HAP-1 (cell line): ENCODE measurements around the gene FSD1L.

Experiments
- DNase-seq, 2 experiments: peaks; one replicate each; pipeline ENCODE4 v3.0.0-alpha.2; 2016 to 2020; ENCODE audit warnings: low spot score in 2 of 2
- H3K27me3 ChIP-seq: fragments of 250-450 bp; sonication (Bioruptor Pico); 2 replicates; pipeline ENCODE4 v1.5.1; 2020; ENCODE audit warnings: low read depth, mild to moderate bottlenecking, moderate library complexity
- H3K36me3 ChIP-seq: fragments of 250-450 bp; sonication (Bioruptor Pico); replicated peaks from 2 replicates; pipeline ENCODE4 v1.5.1; 2020; ENCODE audit warnings: mild to moderate bottlenecking
- H3K4me1 ChIP-seq: fragments of 250-450 bp; sonication (Bioruptor Pico); 2 replicates; pipeline ENCODE4 v1.5.1; 2020; ENCODE audit warnings: mild to moderate bottlenecking
- H3K4me3 ChIP-seq: fragments of 250-450 bp; sonication (Bioruptor Pico); 2 replicates; pipeline ENCODE4 v1.5.1; 2020; ENCODE audit warnings: mild to moderate bottlenecking, moderate library complexity
- H3K9me3 ChIP-seq: fragments of 250-450 bp; sonication (Bioruptor Pico); 2 replicates; pipeline ENCODE4 v1.5.1; 2020; ENCODE audit warnings: mild to moderate bottlenecking, moderate library complexity
- in situ Hi-C: fragments of 300-500 bp; cut with MboI; formaldehyde crosslinking; loops from 3 replicates; pipeline ENCODE4 v1.14.3; 2020; ENCODE audit warnings: low sequenced_read_pairs, inconsistent platforms, mixed read lengths

The FSD1L gene

GRCh38 chr9:105479846-105480245 is 32.0 kb downstream of the FSD1L start:
- Histone ChIP-seq H3K9me3 (no peaks in the 10 kb centered on the region), H3K36me3 (peaks cover 4% of the 10 kb centered on the region; the same call in 1 of the 2 replicates), H3K4me3 (no peak overlapping the region), H3K27me3 (no peaks in the 10 kb centered on the region), H3K4me1 (no peaks in the 10 kb centered on the region)
- in situ Hi-C loops: no loop called here
- no peak for DNase-seq

- peaks cover 16% of the 10 kb centered on the region for H3K36me3 ChIP-seq
- no peaks in the 10 kb centered on the region for H3K9me3 ChIP-seq
- in situ Hi-C loops: no loop called here
- H3K4me3 ChIP-seq: no peak overlapping the region
- DNase-seq: no peak
- no peaks in the 10 kb centered on the region for H3K4me1 ChIP-seq
- H3K27me3 ChIP-seq: no peaks in the 10 kb centered on the region
These were observed 35.8 kb downstream of the FSD1L start for GRCh38 chr9:105483618-105484017.

- no peaks in the 10 kb centered on the region for H3K4me1 ChIP-seq
- in situ Hi-C loops: no loop called here
- no peak overlapping the region for H3K4me3 ChIP-seq
- no peak for DNase-seq
- H3K9me3 ChIP-seq: no peaks in the 10 kb centered on the region
- H3K27me3 ChIP-seq: no peaks in the 10 kb centered on the region
- peaks cover 16% of the 10 kb centered on the region for H3K36me3 ChIP-seq
These were observed 36.4 kb downstream of the FSD1L start for GRCh38 chr9:105484226-105484625.

- DNase-seq: no peak
- Histone ChIP-seq H3K4me1 (no peaks in the 10 kb centered on the region), H3K4me3 (no peak overlapping the region), H3K27me3 (no peaks in the 10 kb centered on the region), H3K9me3 (no peaks in the 10 kb centered on the region), H3K36me3 (peaks cover 16% of the 10 kb centered on the region)
- in situ Hi-C loops: no loop called here
These were observed 37.3 kb downstream of the FSD1L start for GRCh38 chr9:105485131-105485530.

GRCh38 chr9:105496826-105497225 is 49.0 kb downstream of the FSD1L start:
- in situ Hi-C loops: no loop called here

GRCh38 chr9:105497704-105498103 is 49.9 kb downstream of the FSD1L start:
- H3K36me3 ChIP-seq: no peaks in the 10 kb centered on the region
- in situ Hi-C loops: no loop called here

More at GRCh38 chr9:105496826-105497225, 49.0 kb downstream of the FSD1L start:
- H3K27me3 ChIP-seq: no peaks in the 10 kb centered on the region
- H3K4me1 ChIP-seq: no peaks in the 10 kb centered on the region
- no peaks in the 10 kb centered on the region for H3K9me3 ChIP-seq
- H3K4me3 ChIP-seq: no peak overlapping the region
- DNase-seq: no peak
- no peaks in the 10 kb centered on the region for H3K36me3 ChIP-seq

GRCh38 chr9:105500108-105500766 is 52.4 kb downstream of the FSD1L start:
- in situ Hi-C loops: no loop called here
- Histone ChIP-seq H3K36me3 (no peaks in the 10 kb centered on the region), H3K9me3 (no peaks in the 10 kb centered on the region), H3K4me1 (peaks cover 14% of the 10 kb centered on the region), H3K4me3 (no peak overlapping the region), H3K27me3 (no peaks in the 10 kb centered on the region)
- DNase-seq: no peak

More at GRCh38 chr9:105497704-105498103, 49.9 kb downstream of the FSD1L start:
- no peak for DNase-seq
- Histone ChIP-seq H3K4me1 (no peaks in the 10 kb centered on the region), H3K4me3 (no peak overlapping the region), H3K27me3 (no peaks in the 10 kb centered on the region), H3K9me3 (no peaks in the 10 kb centered on the region)

- H3K27me3 ChIP-seq: no peaks in the 10 kb centered on the region
- no peaks in the 10 kb centered on the region for H3K9me3 ChIP-seq
- H3K4me1 ChIP-seq: peaks cover 14% of the 10 kb centered on the region
- no peak overlapping the region for H3K4me3 ChIP-seq
- no peaks in the 10 kb centered on the region for H3K36me3 ChIP-seq
- DNase-seq: no peak
- in situ Hi-C loops: no loop called here
These were observed 53.6 kb downstream of the FSD1L start for GRCh38 chr9:105501414-105501813.

- Histone ChIP-seq H3K4me1 (peaks cover 14% of the 10 kb centered on the region), H3K4me3 (no peak overlapping the region), H3K27me3 (no peaks in the 10 kb centered on the region), H3K36me3 (no peaks in the 10 kb centered on the region), H3K9me3 (no peaks in the 10 kb centered on the region)
- no peak for DNase-seq
- in situ Hi-C loops: no loop called here
These were observed 54.4 kb downstream of the FSD1L start for GRCh38 chr9:105502276-105502675.

- in situ Hi-C loops: no loop called here
- H3K9me3 ChIP-seq: no peaks in the 10 kb centered on the region
- DNase-seq: peak in 1 of 2 experiments; percentile 59
- H3K4me1 ChIP-seq: peaks cover 14% of the 10 kb centered on the region
- no peak overlapping the region for H3K4me3 ChIP-seq
- 0 out of 2 replicates have a peak, but pooled peaks cover 3% of the 10 kb centered on the region for H3K36me3 ChIP-seq
- H3K27me3 ChIP-seq: no peaks in the 10 kb centered on the region
These were observed 56.0 kb downstream of the FSD1L start for GRCh38 chr9:105503881-105504280.

- no peak overlapping the region for H3K4me3 ChIP-seq
- in situ Hi-C loops: no loop called here
- no peak for DNase-seq
- H3K4me1 ChIP-seq: peaks cover 14% of the 10 kb centered on the region
- no peaks in the 10 kb centered on the region for H3K27me3 ChIP-seq
- 0 out of 2 replicates have a peak, but pooled peaks cover 3% of the 10 kb centered on the region for H3K36me3 ChIP-seq
- no peaks in the 10 kb centered on the region for H3K9me3 ChIP-seq
These were observed 59.4 kb downstream of the FSD1L start for GRCh38 chr9:105507096-105507790.

GRCh38 chr9:105508530-105508929 is 60.7 kb downstream of the FSD1L start:
- in situ Hi-C loops: no loop called here
- Histone ChIP-seq H3K27me3 (no peaks in the 10 kb centered on the region), H3K4me1 (peaks cover 10% of the 10 kb centered on the region), H3K9me3 (no peaks in the 10 kb centered on the region), H3K4me3 (no peak overlapping the region), H3K36me3 (0 out of 2 replicates have a peak, but pooled peaks cover 4% of the 10 kb centered on the region)
- DNase-seq: no peak

GRCh38 chr9:105510024-105510423 is 62.2 kb downstream of the FSD1L start:
- Histone ChIP-seq H3K9me3 (no peaks in the 10 kb centered on the region), H3K4me3 (no peak overlapping the region), H3K36me3 (peaks cover 18% of the 10 kb centered on the region), H3K27me3 (no peaks in the 10 kb centered on the region), H3K4me1 (no peaks in the 10 kb centered on the region)
- DNase-seq: no peak
- in situ Hi-C loops: no loop called here

- Histone ChIP-seq H3K36me3 (peaks cover 24% of the 10 kb centered on the region), H3K9me3 (no peaks in the 10 kb centered on the region), H3K4me1 (no peaks in the 10 kb centered on the region), H3K4me3 (no peak overlapping the region), H3K27me3 (no peaks in the 10 kb centered on the region)
- in situ Hi-C loops: no loop called here
- DNase-seq: no peak
These were observed 63.6 kb downstream of the FSD1L start for GRCh38 chr9:105511446-105511845.
